AG20443 (cell line): ENCODE data around the gene RPEL1.

Experiments used
- DNase-seq: peaks from one replicate; pipeline ENCODE4 v3.0.0; 2012; ENCODE audit warnings: low spot score, mixed read lengths

Gene RPEL1

GRCh38 chr10:103280031-103280430, 34.3 kb downstream of the RPEL1 start:
- no peak for DNase-seq

GRCh38 chr10:103280506-103280905, 34.8 kb downstream of the RPEL1 start:
- DNase-seq: no peak

- DNase-seq: no peak
These were observed 36.1 kb downstream of the RPEL1 start for GRCh38 chr10:103281753-103282152.

GRCh38 chr10:103282961-103283360, 37.3 kb downstream of the RPEL1 start:
- DNase-seq: no peak

GRCh38 chr10:103284170-103284569, 38.5 kb downstream of the RPEL1 start:
- no peak for DNase-seq

GRCh38 chr10:103287992-103288391, 42.3 kb downstream of the RPEL1 start:
- DNase-seq: no peak

- no peak for DNase-seq
These were observed 45.9 kb downstream of the RPEL1 start for GRCh38 chr10:103291588-103291987.

- DNase-seq: peak; percentile 63
These were observed 49.8 kb downstream of the RPEL1 start for GRCh38 chr10:103295374-103296015.
